Trophoblast cell (in vitro differentiated cells and primary cell): ENCODE data around the gene ARL1.

ENCODE experiments used
- DNase-seq, 2 donors: peaks; one replicate each; pipeline ENCODE4 v3.0.0-alpha.2; 2016
- H2AFZ ChIP-seq: 2 replicates; pipeline ENCODE4 v1.6.1; 2013; ENCODE audit warnings: low read length, moderate library complexity, mild to moderate bottlenecking; ENCODE audit not compliant: insufficient read depth, poor library complexity
- H2AK5ac ChIP-seq: 2 replicates; pipeline ENCODE4 v1.6.1; 2013; ENCODE audit warnings: mild to moderate bottlenecking, low read length
- H2BK120ac ChIP-seq: 2 replicates; pipeline ENCODE4 v1.6.1; 2013; ENCODE audit warnings: low read length, mild to moderate bottlenecking, moderate library complexity; ENCODE audit not compliant: insufficient read depth, poor library complexity
- H2BK12ac ChIP-seq: 2 replicates; pipeline ENCODE4 v1.6.1; 2013; ENCODE audit warnings: mild to moderate bottlenecking, low read length, moderate library complexity
- H2BK5ac ChIP-seq: 2 replicates; pipeline ENCODE4 v1.6.1; 2013; ENCODE audit warnings: low read length, low read depth, moderate library complexity, mild to moderate bottlenecking; ENCODE audit not compliant: poor library complexity
- H3K14ac ChIP-seq: 2 replicates; pipeline ENCODE4 v1.6.1; 2013; ENCODE audit warnings: mild to moderate bottlenecking, low read length
- H3K18ac ChIP-seq: 2 replicates; pipeline ENCODE4 v1.6.1; 2013; ENCODE audit warnings: mild to moderate bottlenecking, low read length
- H3K23ac ChIP-seq: 2 replicates; pipeline ENCODE4 v1.6.1; 2013; ENCODE audit warnings: low read length
- H3K27ac ChIP-seq: 2 replicates; pipeline ENCODE4 v1.5.1; 2013; ENCODE audit warnings: low read depth, mild to moderate bottlenecking, inconsistent platforms, low read length, moderate library complexity
- H3K27me3 ChIP-seq: 2 replicates; pipeline ENCODE4 v1.6.1; 2013; ENCODE audit warnings: inconsistent platforms, mild to moderate bottlenecking, low read length, moderate library complexity; ENCODE audit not compliant: insufficient read depth
- H3K36me3 ChIP-seq, 2 experiments: 1 replicate in 1 of 2; 2 replicates in 1 of 2; pipeline ENCODE4 v1.6.1; 2013; ENCODE audit warnings: low read length in 2 of 2, mild to moderate bottlenecking in 2 of 2, moderate library complexity in 1 of 2; ENCODE audit not compliant: insufficient read depth in 2 of 2, control insufficient read depth in 1 of 2
- H3K4ac ChIP-seq: 2 replicates; pipeline ENCODE4 v1.6.1; 2013; ENCODE audit warnings: low read depth, mild to moderate bottlenecking, low read length, moderate library complexity
- H3K4me1 ChIP-seq, 2 experiments: 1 replicate in 1 of 2; 2 replicates in 1 of 2; pipeline ENCODE4 v1.6.1; 2013; ENCODE audit warnings: low read length in 2 of 2, mild to moderate bottlenecking in 2 of 2, moderate library complexity in 1 of 2; ENCODE audit not compliant: insufficient read depth in 2 of 2, control insufficient read depth in 1 of 2
- H3K4me2 ChIP-seq: 2 replicates; pipeline ENCODE4 v1.6.1; 2013; ENCODE audit warnings: inconsistent platforms, mild to moderate bottlenecking, low read length, moderate library complexity
- H3K4me3 ChIP-seq: 2 replicates; pipeline ENCODE4 v1.5.1; 2013; ENCODE audit warnings: mild to moderate bottlenecking, low read depth, low read length, inconsistent platforms
- H3K79me1 ChIP-seq: one replicate; pipeline ENCODE4 v1.6.1; 2013; ENCODE audit warnings: low read length
- H3K79me2 ChIP-seq: 2 replicates; pipeline ENCODE4 v1.6.1; 2013; ENCODE audit warnings: low read length, mild to moderate bottlenecking; ENCODE audit not compliant: control insufficient read depth, insufficient read depth, poor library complexity
- H3K9ac ChIP-seq: 2 replicates; pipeline ENCODE4 v1.6.1; 2013; ENCODE audit warnings: mild to moderate bottlenecking, low read length
- H3K9me3 ChIP-seq: 2 replicates; pipeline ENCODE4 v1.6.1; 2013; ENCODE audit warnings: low read depth, mild to moderate bottlenecking, control low read depth, inconsistent platforms, low read length; ENCODE audit not compliant: insufficient read depth
- H4K12ac ChIP-seq: 2 replicates; pipeline ENCODE4 v1.6.1; 2013; ENCODE audit warnings: low read depth, mild to moderate bottlenecking, low read length, moderate library complexity
- H4K8ac ChIP-seq: 2 replicates; pipeline ENCODE4 v1.6.1; 2013; ENCODE audit warnings: low read depth, mild to moderate bottlenecking, low read length, moderate library complexity
- H4K91ac ChIP-seq: one replicate; pipeline ENCODE4 v1.6.1; 2013; ENCODE audit warnings: low read depth, mild to moderate bottlenecking, low read length, moderate library complexity
- WGBS: extraction: QIAGEN DNeasy Blood & Tissue Kit; methylation state at CpG from one replicate; pipeline ENCODE4 v1.1.7; 2013; ENCODE audit warnings: missing lambda C conversion rate; ENCODE audit not compliant: insufficient read length, insufficient coverage; ENCODE audit errors: extremely low coverage; 5-methylcytosine and 5-hydroxymethylcytosine counted together

ARL1 gene

GRCh38 chr12:101368016-101368415 is 39.6 kb downstream of the ARL1 start:
- Histone ChIP-seq H4K8ac (no peak overlapping the region), H3K9me3 (no peaks in the 10 kb centered on the region), H3K27ac (no peak overlapping the region)

GRCh38 chr12:101361455-101361854 is 46.1 kb downstream of the ARL1 start:
- Histone ChIP-seq H3K27ac (no peak overlapping the region), H2BK120ac (no peak overlapping the region), H2AFZ (no peak overlapping the region), H4K12ac (no peak overlapping the region), H2AK5ac (no peak overlapping the region), H3K4me2 (no peak overlapping the region), H3K4me1 (no peaks in the 10 kb centered on the region), H3K9me3 (no peaks in the 10 kb centered on the region), H2BK12ac (no peak overlapping the region), H4K8ac (no peak overlapping the region), H3K79me1 (no peaks in the 10 kb centered on the region), H3K4ac (no peak overlapping the region), H2BK5ac (no peak overlapping the region), H3K14ac (no peak overlapping the region), H3K27me3 (no peaks in the 10 kb centered on the region), H3K36me3 (peaks cover 10 to 20% of the 10 kb centered on the region in 2 experiments), H3K4me3 (no peak overlapping the region), H3K9ac (no peak overlapping the region), H3K79me2 (no peaks in the 10 kb centered on the region), H3K23ac (no peak overlapping the region), H3K18ac (no peak overlapping the region), H4K91ac (no peak overlapping the region)
- DNase-seq, result no peak
- no CpG with 5 or more reads among the region's 8 CpGs for WGBS

More at GRCh38 chr12:101368016-101368415, 39.6 kb downstream of the ARL1 start:
- DNase-seq, result no peak
- Histone ChIP-seq H2BK12ac (no peak overlapping the region), H3K4me1 (no peaks in the 10 kb centered on the region), H3K36me3 (peaks cover 8 to 35% of the 10 kb centered on the region in 2 experiments), H3K23ac (no peak overlapping the region), H3K4me3 (no peak overlapping the region), H3K79me1 (no peaks in the 10 kb centered on the region), H4K91ac (no peak overlapping the region), H2AFZ (no peak overlapping the region), H2BK120ac (no peak overlapping the region), H3K79me2 (no peaks in the 10 kb centered on the region), H3K14ac (no peak overlapping the region), H3K4me2 (no peak overlapping the region), H4K12ac (no peak overlapping the region), H3K4ac (no peak overlapping the region), H3K18ac (no peak overlapping the region), H2AK5ac (no peak overlapping the region), H3K9ac (no peak overlapping the region), H3K27me3 (no peaks in the 10 kb centered on the region), H2BK5ac (no peak overlapping the region)
- WGBS, result no CpG with 5 or more reads among the region's 6 CpGs

GRCh38 chr12:101356794-101357193 is 50.8 kb downstream of the ARL1 start:
- no CpG with 5 or more reads among the region's 5 CpGs for WGBS
- H3K36me3 ChIP-seq, result peaks cover 11% of the 10 kb centered on the region in 2 experiments
- no peaks in the 10 kb centered on the region for H3K9me3 ChIP-seq
- no peak overlapping the region for H4K8ac ChIP-seq
- no peak overlapping the region for H3K9ac ChIP-seq
- H2BK5ac ChIP-seq, result no peak overlapping the region
- H3K4me2 ChIP-seq, result no peak overlapping the region
- no peak overlapping the region for H3K23ac ChIP-seq
- no peak overlapping the region for H3K18ac ChIP-seq
- no peak overlapping the region for H3K14ac ChIP-seq
- no peak overlapping the region for H3K4ac ChIP-seq
- no peak overlapping the region for H4K12ac ChIP-seq
- H2BK12ac ChIP-seq, result no peak overlapping the region
- H2AK5ac ChIP-seq, result no peak overlapping the region
- H2AFZ ChIP-seq, result no peak overlapping the region
- no peaks in the 10 kb centered on the region for H3K4me1 ChIP-seq
- H3K27ac ChIP-seq, result no peak overlapping the region
- H3K79me1 ChIP-seq, result no peaks in the 10 kb centered on the region
- no peaks in the 10 kb centered on the region for H3K27me3 ChIP-seq
- DNase-seq, result no peak
- no peaks in the 10 kb centered on the region for H3K79me2 ChIP-seq
- no peak overlapping the region for H2BK120ac ChIP-seq
- no peak overlapping the region for H3K4me3 ChIP-seq
- no peak overlapping the region for H4K91ac ChIP-seq

DNA sequence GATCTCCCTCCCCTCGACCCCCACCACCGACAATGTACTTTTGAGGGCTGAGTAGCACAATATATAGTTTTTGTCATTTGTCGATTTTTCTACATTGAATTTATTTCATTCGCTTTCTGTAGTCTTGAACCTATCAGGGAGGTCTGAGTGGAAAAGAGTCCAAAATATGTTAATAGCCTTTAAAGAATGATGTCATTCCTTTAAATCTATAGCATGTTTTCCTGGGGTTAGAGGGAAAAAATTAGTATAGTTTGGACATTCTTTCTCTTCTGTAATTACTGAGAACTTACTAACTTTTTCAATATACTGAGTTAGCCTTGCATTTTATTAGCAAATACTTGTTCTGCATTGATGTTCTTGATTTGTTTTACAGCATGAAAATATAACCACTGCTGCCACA is 55.9 kb downstream of the ARL1 start:
- H4K12ac ChIP-seq, result no peak overlapping the region
- no peak overlapping the region for H3K14ac ChIP-seq
- H2BK12ac ChIP-seq, result no peak overlapping the region
- H3K36me3 ChIP-seq, result peaks cover 8 to 11% of the 10 kb centered on the region in 2 experiments
- H3K79me1 ChIP-seq, result no peaks in the 10 kb centered on the region
- no peak overlapping the region for H2AFZ ChIP-seq
- H3K18ac ChIP-seq, result no peak overlapping the region
- H2AK5ac ChIP-seq, result no peak overlapping the region
- H3K4ac ChIP-seq, result no peak overlapping the region
- H3K23ac ChIP-seq, result no peak overlapping the region
- no peaks in the 10 kb centered on the region for H3K4me1 ChIP-seq
- H2BK5ac ChIP-seq, result no peak overlapping the region
- H4K91ac ChIP-seq, result no peak overlapping the region
- no peaks in the 10 kb centered on the region for H3K27me3 ChIP-seq
- H3K4me3 ChIP-seq, result no peak overlapping the region
- WGBS, result no CpG with 5 or more reads among the region's 4 CpGs
- H3K27ac ChIP-seq, result no peak overlapping the region
- no peaks in the 10 kb centered on the region for H3K79me2 ChIP-seq
- no peak overlapping the region for H3K9ac ChIP-seq
- H3K9me3 ChIP-seq, result no peaks in the 10 kb centered on the region
- H2BK120ac ChIP-seq, result no peak overlapping the region
- no peak for DNase-seq
- no peak overlapping the region for H3K4me2 ChIP-seq
- H4K8ac ChIP-seq, result no peak overlapping the region
